Fibroblast of mammary gland (primary cell): ENCODE measurements around the gene CLEC19A.

Experiments
- DNase-seq: peaks from one replicate; pipeline ENCODE4 v3.0.0-alpha.2; 2010; ENCODE audit warnings: low read depth
- H3K4me3 ChIP-seq: 2 replicates; pipeline ENCODE4 v1.5.1; 2011; ENCODE audit warnings: low read depth, mild to moderate bottlenecking, low read length, moderate library complexity; ENCODE audit not compliant: control insufficient read depth
- TF ChIP-seq, protein P1 (sequence below): conservative IDR thresholded peaks from 2 replicates; pipeline ENCODE4 v1.5.1; 2011; ENCODE audit warnings: low read depth, low read length, inconsistent platforms; ENCODE audit not compliant: control insufficient read depth, insufficient read depth

Gene CLEC19A

GRCh38 chr16:19299565-19299964 is 14.0 kb downstream of the CLEC19A start:
- DNase-seq, result no peak
- no peak overlapping the region for H3K4me3 ChIP-seq
- TF ChIP-seq, protein P1, sequence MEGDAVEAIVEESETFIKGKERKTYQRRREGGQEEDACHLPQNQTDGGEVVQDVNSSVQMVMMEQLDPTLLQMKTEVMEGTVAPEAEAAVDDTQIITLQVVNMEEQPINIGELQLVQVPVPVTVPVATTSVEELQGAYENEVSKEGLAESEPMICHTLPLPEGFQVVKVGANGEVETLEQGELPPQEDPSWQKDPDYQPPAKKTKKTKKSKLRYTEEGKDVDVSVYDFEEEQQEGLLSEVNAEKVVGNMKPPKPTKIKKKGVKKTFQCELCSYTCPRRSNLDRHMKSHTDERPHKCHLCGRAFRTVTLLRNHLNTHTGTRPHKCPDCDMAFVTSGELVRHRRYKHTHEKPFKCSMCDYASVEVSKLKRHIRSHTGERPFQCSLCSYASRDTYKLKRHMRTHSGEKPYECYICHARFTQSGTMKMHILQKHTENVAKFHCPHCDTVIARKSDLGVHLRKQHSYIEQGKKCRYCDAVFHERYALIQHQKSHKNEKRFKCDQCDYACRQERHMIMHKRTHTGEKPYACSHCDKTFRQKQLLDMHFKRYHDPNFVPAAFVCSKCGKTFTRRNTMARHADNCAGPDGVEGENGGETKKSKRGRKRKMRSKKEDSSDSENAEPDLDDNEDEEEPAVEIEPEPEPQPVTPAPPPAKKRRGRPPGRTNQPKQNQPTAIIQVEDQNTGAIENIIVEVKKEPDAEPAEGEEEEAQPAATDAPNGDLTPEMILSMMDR, result no peak

DNA sequence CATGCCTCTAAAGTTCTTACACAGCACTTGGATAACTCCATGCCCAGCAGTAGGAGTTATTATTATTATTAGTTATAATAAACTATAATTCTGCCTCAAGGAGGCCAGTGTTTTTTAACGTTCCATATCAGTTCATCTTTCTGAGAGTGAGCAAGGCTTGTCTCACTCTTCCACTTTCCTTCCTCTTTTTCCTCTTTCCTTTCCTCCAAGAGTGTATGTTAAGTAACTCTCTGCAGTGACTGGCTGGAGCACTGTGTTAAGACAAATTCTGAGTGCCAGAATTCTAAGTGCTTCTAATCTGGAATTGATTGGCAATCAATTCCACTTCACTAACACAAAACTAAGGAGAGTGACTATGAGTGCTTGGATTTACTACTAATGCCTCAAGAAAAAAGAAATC is 16.4 kb downstream of the CLEC19A start:
- TF ChIP-seq, protein P1, result no peak
- DNase-seq, result no peak
- no peak overlapping the region for H3K4me3 ChIP-seq

- TF ChIP-seq, protein P1, result no peak
- no peak overlapping the region for H3K4me3 ChIP-seq
- no peak for DNase-seq
Observed at GRCh38 chr16:19304750-19305149, 19.2 kb downstream of the CLEC19A start.

- TF ChIP-seq, protein P1, result no peak
- H3K4me3 ChIP-seq, result no peak overlapping the region
- DNase-seq, result no peak
Observed at GRCh38 chr16:19305443-19305842, 19.9 kb downstream of the CLEC19A start.

DNA sequence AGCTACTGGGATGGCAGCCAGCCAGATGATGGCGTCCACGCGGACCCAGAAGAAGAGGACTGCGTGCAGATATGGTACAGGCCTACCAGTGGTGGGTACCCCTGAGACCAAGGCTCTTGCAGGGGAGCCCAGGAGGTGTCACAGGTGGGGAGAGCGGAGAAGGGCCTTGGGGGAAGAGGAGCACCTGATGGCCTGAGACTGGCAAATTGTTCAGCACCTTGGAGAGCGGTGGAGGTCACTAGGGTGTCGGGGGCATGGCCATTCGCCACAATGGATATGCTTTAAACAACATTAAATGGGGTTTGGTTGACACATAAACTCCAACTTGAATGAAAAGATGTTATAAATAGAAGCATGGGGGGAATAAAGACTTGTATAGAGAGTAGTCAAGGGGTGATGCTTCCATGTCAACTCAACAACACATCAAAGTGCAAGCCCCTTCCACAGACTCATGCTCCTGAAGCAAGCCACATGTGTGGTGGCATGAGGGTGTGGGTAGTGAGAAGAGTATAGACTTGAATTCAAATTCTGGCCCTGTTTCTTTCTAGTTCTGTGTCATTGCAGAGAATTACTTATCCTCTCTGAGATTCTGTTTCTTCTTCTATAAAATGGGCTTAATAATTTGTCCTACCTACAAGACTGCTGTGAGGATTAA is 22.2 kb downstream of the CLEC19A start:
- TF ChIP-seq, protein P1, result no peak

DNA sequence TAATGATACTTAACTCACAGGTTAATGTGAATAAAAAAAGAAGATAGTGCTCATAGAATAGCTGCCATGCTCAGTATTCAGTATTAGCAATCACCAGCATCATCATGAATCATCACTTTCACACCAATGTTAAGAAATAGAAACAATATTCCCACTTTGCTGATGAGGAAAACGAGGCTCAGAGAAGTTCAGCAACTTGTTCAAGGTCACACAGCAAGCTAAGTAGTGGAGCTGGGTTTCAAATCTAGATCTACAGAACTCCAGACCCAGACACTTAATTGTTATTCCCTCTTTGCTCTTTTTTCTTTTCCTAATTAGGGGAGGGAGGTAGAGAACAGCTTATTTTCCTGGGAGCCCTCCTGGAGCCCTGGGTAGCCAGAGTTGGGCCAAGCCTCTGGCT is 22.9 kb downstream of the CLEC19A start:
- TF ChIP-seq, protein P1, result no peak
- no peak overlapping the region for H3K4me3 ChIP-seq

More for the DNA sequence above, 22.2 kb downstream of the CLEC19A start:
- no peak for DNase-seq
- H3K4me3 ChIP-seq, result no peak overlapping the region

GRCh38 chr16:19309178-19309577 is 23.6 kb downstream of the CLEC19A start:
- H3K4me3 ChIP-seq, result no peak overlapping the region
- DNase-seq, result no peak
- TF ChIP-seq, protein P1, result no peak

More for the DNA sequence above, 22.9 kb downstream of the CLEC19A start:
- DNase-seq, result no peak
